NCI-H446 treated with DMSO at 0.1 percent for 48 hours (cell line): ENCODE results near the gene CA4.
"Not testable (repeated sequence)": the region's sequence is repeated elsewhere in the genome, so short reads cannot be mapped to it uniquely, and the experiment has no call there.

Source experiments
- DNase-seq: peaks from one replicate; lab custom pipeline; 2025; lab: John Stamatoyannopoulos, UW

The CA4 gene

GRCh38 chr17:60149691-60150582, at the start of gene CA4:
TSS of gene CA4 (plus strand) at chr17:60149973. CDS start at chr17:60150035, 62 bp downstream.
- no peak for DNase-seq

DNA sequence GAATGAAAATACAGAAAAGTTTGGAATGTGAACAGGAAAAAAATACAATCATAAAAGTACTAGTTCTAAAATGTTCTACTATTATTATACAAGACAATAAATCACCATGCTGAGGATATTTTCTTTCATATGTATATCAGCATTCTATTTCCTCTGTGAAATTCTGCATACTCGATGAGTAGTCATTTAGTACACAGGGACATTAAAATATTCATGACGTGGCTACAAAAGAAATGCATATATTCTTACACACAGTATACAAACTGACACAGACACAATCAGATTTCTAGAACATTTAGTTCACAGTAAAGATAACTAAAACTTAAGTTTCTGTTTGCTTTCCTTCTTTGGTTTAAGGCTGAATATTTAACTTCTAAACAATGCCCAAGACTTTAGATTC, 49.2 kb upstream of the CA4 start:
- not testable (repeated sequence) for DNase-seq

- not testable (repeated sequence) for DNase-seq
Observed at GRCh38 chr17:60102015-60102631, 47.6 kb upstream of the CA4 start.

GRCh38 chr17:60102632-60103096, 47.1 kb upstream of the CA4 start:
- no peak for DNase-seq

- no peak for DNase-seq
Observed at GRCh38 chr17:60103957-60104356, 45.8 kb upstream of the CA4 start.

DNA sequence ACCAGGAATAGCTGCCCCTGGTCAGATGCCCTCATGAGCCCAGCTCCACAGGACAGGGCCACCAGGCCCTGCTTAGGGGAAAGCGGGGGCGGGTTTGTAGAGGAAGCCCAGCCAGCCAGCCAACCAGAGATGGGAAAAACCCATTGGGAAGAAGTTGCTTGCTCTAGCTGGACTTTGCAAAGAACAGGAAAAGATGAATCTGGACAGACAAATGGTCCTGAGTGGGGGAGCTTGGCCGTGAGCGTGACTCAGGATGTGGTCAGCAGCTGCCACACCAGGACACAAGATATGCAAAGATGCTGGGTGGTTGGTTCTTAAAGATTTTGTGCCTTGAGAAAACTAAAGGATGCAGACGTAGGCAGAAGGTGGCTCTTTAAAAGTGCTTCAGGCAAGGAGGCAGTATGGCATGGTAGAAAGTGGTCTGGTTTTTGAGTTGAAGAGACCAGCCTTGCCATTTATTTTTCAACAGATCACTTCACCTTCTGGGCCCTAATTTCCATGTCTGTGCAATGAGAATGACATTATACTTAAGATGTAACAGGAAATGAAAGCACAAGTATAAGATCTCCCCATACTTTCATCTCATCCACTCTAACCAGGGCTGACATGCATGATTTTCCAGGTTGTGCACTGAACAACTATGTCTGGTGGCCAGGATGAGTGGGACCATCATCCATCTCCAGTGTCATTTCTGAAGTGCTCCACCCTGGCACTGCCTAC, 43.3 kb upstream of the CA4 start:
- no peak for DNase-seq

DNA sequence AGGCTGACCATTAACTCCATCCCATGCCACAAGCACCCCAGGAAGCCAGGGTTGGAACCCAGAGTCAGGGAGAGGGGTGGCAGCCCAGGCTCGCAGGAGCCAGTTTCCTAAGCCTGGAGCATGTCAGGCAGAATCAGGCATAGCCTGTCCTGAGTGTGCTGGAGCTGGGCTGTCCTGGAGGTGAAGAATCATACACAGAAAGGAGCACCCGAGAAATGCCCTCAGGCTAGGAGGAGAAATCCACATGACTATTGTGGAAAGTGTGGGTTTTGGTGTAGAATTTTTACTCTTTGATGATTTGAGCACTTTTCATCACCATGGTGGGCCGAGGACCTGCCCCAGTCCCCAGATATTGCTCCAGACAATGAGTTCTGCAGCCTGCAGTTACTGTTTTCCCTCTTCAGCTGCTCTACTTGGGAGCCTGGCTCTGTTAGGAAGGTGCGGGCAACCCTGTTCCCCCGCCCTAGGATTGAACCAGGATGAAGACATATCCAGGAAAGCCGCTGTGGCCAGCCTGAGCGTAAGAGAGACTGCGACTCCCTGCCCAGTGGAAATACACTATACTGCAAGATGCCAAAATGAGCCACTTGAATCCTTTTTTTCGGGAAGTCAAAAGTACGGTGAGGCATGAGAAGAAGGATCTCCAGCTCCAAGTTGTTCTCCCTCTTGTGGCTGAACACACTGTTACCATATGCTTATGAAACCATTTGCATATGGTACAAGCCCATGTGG, 42.1 kb upstream of the CA4 start:
- no peak for DNase-seq

- DNase-seq: not testable (repeated sequence)
Observed at GRCh38 chr17:60108309-60108708, 41.5 kb upstream of the CA4 start.

- no peak for DNase-seq
Observed at GRCh38 chr17:60108712-60109111, 41.1 kb upstream of the CA4 start.

GRCh38 chr17:60109161-60109560, 40.6 kb upstream of the CA4 start:
- DNase-seq: no peak

DNA sequence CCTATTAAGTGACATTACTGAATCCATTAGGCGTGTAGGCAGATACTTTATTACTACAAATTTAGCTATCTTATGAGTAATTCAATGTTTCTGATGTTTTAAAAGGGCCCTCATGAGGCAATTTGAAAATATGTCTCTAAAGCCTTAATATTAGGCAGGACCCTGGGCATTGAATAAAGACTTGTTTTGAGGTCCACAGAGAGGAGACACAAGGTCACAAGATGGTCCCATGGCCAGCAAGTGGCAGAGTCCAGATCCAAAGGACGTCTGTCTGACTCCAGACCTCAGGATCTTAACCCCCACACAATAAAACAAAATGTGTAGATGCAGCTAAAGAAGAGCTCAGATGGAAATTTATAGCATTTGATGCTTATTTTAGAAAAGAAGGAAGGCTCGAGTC, 39.2 kb upstream of the CA4 start:
- DNase-seq: no peak

DNA sequence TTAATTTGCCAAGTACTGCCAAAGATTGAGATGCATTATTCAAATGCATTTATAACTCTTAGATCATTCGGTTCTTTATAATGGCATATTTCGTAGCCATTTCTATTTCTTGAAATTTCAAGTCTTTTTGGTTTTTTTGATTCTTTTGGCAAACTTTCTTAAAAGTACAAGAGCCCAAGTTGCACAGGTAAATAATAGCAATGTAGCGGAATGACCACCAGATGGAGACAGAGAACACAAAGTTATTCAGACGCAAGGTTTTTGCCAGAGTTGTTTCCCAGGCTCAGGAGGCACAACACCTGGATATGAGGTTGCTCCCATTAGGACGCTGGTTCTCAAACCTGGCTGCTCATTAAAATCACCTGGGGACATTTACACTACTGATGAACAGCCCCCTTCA, 38.1 kb upstream of the CA4 start:
- not testable (repeated sequence) for DNase-seq

DNA sequence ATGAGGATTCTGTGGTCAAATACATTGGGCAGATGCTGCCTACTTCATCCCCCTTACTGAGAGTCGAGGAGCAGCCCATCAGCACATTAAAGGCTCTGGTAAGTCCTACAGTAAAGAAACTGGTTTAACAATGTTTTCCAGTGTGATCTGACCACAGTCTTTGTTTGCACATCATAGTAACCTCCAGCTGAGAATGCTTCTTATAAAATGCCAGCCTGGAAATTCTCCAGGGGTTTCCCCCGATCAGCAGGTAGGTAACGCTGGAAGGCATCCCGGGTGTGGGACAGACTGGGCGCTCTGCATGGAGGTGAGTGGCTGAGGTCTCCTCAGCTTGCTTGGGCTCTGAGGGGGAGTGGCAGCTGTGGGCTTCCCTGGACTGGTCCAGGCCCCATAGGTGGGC, 34.4 kb upstream of the CA4 start:
- not testable (repeated sequence) for DNase-seq

DNA sequence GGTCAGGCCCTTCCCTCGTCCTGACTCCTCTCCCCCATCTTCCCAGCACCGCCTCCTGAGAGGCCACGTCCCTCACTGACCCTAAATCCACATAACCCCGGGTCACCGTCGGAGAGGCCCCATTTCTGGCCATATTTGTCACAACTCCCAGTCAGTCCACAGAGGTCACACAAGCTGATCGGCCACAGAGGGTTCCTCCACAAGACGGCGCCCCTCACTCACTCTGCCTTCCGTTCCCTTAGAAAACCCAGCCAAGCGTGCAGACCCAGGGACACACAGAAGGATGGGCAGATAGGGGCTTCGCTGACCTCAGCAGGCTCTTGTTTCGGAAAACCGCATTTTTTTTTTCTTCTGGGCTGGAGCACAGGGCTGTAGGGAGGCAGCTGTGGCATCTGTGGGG, 33.6 kb upstream of the CA4 start:
- DNase-seq: not testable (repeated sequence)

- not testable (repeated sequence) for DNase-seq
Observed at GRCh38 chr17:60119162-60119561, 30.6 kb upstream of the CA4 start.

GRCh38 chr17:60119807-60120748, 29.7 kb upstream of the CA4 start:
- DNase-seq: not testable (repeated sequence)

DNA sequence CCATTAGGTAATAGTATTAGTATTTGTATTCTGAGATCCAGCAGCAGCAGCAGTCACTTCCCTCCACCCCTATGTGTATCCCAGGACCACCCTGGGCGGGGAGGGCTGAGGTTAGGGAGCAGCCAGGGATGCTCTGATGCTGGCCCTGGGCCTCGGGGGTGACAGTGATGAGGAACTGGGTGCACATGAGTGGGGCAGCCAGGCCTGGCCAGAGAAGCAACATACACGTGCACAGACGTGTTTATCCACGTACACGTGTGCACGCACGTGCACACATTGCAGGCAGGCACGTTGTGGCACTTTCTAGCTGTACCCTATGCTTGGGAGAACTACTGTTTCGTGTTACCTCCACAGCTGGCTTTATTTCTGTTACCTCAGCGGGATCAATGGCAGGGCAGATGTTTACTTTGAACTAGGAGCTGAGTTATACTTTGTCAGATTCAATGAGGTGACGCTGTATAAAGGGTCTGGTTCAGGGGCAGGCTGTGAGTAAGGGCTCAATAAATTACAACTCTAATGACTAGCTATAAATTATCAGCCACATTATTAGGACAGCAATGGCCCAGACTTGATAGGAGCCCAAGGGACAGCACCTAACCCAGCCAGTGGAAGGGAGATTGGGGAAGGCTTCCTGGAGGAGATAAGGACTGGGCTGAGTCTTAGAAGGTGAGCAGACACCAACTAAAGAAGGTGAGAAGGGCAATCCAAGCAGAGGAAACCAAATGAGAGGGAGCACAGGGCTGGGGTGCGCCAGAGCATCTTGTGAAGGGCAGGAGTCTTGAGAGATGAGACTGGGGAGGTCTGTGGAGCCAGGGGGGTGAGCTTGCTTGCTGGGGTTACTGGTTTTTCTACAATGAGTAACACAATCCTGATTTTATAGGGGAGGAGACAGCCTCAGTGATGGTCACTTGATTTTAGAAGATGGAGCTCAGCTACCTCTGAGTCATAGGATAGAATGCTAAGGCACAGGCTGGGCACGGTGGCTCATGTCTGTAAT, 22.4 kb upstream of the CA4 start:
- no peak for DNase-seq

DNA sequence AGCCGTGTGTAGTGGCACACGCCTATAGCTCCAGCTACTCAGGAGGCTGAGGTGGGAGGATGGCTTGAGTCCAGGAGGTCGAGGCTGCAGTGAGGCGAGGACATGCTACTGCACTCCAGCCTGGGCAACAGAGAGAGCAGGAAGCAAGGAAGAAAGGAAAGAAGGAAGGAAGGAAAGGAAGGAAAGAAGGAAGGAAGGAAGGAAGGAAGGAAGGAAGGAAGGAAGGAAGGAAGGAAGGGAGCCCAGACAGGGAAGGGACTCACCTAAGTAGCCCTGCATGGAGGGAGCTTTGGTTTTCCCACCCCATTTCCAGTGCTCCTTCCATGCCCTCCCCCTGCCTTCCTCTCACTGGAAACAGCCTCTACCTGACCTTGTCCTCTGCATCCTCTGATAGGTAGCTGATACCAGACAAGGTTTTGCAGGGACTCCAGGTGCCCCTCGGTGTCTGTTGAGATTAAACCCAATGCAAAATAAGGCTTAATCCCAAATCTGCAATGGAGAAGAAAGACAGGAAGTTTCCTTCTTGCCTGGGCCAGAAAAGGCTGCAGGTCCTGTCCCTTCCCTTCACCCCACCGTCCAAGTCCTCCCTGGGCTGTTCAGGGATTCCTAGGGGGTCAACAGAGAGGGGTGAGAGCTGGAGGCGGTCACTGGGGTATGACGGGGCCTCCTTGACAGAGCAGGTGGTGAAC, 21.5 kb upstream of the CA4 start:
- no peak for DNase-seq

DNA sequence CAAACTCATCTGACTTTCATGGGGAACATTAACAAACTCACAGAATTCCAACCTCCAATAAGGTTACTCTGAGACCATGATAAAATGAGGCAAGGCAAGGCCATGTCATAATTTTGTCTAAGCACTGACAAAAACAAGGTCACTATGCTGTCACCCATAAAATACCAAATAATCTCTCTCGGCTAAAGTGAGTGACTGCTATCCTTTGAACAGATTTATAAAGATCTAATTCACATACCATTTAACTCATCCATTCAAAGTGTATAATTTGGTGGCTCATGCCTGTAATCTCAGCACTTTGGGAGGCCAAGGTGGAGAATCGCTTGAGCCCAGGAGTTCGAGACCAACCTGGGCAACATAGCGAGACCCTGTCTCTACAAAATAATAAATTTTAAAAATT, 20.6 kb upstream of the CA4 start:
- DNase-seq: no peak
